Peyer's patch (tissue), 4 donors: ENCODE results near the gene SHC3.

Source experiments
- POLR2A ChIP-seq, 2 donors: fragments of 450-650 bp; IDR thresholded peaks; one replicate each; pipeline ENCODE4 v1.5.1; 2017; ENCODE audit warnings: antibody characterized with exemption in 2 of 2, mild to moderate bottlenecking in 2 of 2, moderate library complexity in 2 of 2
- TF ChIP-seq, protein P1 (sequence below), 6 experiments: fragments of 450-650 bp in 4 of 6; fragments of 200-600 bp in 2 of 6; sonication (generic) in 1 of 6; IDR thresholded peaks; one replicate each; pipeline ENCODE4 v1.5.1; 2017 to 2019; ENCODE audit warnings: antibody characterized with exemption in 6 of 6, mild to moderate bottlenecking in 3 of 6, moderate library complexity in 1 of 6

GRCh38 chr9:88984543-88984883 lies 194.1 kb downstream of the SHC3 start:
- TF ChIP-seq, protein P1, sequence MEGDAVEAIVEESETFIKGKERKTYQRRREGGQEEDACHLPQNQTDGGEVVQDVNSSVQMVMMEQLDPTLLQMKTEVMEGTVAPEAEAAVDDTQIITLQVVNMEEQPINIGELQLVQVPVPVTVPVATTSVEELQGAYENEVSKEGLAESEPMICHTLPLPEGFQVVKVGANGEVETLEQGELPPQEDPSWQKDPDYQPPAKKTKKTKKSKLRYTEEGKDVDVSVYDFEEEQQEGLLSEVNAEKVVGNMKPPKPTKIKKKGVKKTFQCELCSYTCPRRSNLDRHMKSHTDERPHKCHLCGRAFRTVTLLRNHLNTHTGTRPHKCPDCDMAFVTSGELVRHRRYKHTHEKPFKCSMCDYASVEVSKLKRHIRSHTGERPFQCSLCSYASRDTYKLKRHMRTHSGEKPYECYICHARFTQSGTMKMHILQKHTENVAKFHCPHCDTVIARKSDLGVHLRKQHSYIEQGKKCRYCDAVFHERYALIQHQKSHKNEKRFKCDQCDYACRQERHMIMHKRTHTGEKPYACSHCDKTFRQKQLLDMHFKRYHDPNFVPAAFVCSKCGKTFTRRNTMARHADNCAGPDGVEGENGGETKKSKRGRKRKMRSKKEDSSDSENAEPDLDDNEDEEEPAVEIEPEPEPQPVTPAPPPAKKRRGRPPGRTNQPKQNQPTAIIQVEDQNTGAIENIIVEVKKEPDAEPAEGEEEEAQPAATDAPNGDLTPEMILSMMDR (IDR thresholded peaks at IDR 0.05) = no peak
- no peak for TF ChIP-seq POLR2A (IDR thresholded peaks at IDR 0.05)
